K562 (cell line): ENCODE measurements around the gene COQ5. TPM values are rescaled to one million over a fixed set of nuclear protein-coding genes. Genes with fewer than 3 reads are reported as not detected.

Source experiments
- ARID3A ChIP-seq: IDR thresholded peaks from 2 replicates; pipeline ENCODE4 v1.6.1; 2012; ENCODE audit warnings: low read depth, low read length, improper control_type of control experiment, borderline replicate concordance
- ASH1L ChIP-seq: fragments of 450-650 bp; IDR thresholded peaks from 2 replicates; pipeline ENCODE4 v1.6.1; 2018; ENCODE audit warnings: borderline replicate concordance, mild to moderate bottlenecking, low read depth; ENCODE audit not compliant: partially characterized antibody
- CBFA2T3 ChIP-seq: fragments of 450-650 bp; IDR thresholded peaks from 2 replicates; pipeline ENCODE4 v1.6.1; 2017
- EP300 ChIP-seq: IDR thresholded peaks from 2 replicates; pipeline ENCODE4 v1.6.1; 2012; ENCODE audit warnings: low read length, improper control_type of control experiment
- HMBOX1 ChIP-seq: sonication (generic); IDR thresholded peaks from 2 replicates; pipeline ENCODE4 v1.6.1; 2016
- KLF16 ChIP-seq: IDR thresholded peaks from 2 replicates; pipeline ENCODE4 v1.6.1; 2016; ENCODE audit warnings: antibody characterized with exemption
- LEF1 ChIP-seq: fragments of 450-650 bp; IDR thresholded peaks from 2 replicates; pipeline ENCODE4 v1.6.1; 2016; ENCODE audit warnings: mild to moderate bottlenecking
- MEF2D ChIP-seq: conservative IDR thresholded peaks from 2 replicates; pipeline ENCODE4 v1.6.1; 2016; ENCODE audit warnings: low read depth, missing genetic modification characterization, missing compliant biosample characterization
- MEIS2 ChIP-seq: fragments of 450-650 bp; IDR thresholded peaks from 2 replicates; pipeline ENCODE4 v1.6.1; 2014; ENCODE audit warnings: mild to moderate bottlenecking; ENCODE audit not compliant: partially characterized antibody
- MTA1 ChIP-seq: fragments of 450-650 bp; IDR thresholded peaks from 2 replicates; pipeline ENCODE4 v1.6.1; 2017; ENCODE audit warnings: borderline replicate concordance
- MTA2 ChIP-seq: fragments of 450-650 bp; IDR thresholded peaks from 2 replicates; pipeline ENCODE4 v1.6.1; 2016; ENCODE audit warnings: low read depth
- NCOR1 ChIP-seq: fragments of 450-650 bp; IDR thresholded peaks from 2 replicates; pipeline ENCODE4 v1.6.1; 2016; ENCODE audit warnings: mild to moderate bottlenecking, moderate library complexity
- PKNOX1 ChIP-seq: fragments of 450-650 bp; IDR thresholded peaks from 2 replicates; pipeline ENCODE4 v1.6.1; 2016
- RCOR1 ChIP-seq, 2 experiments: IDR thresholded peaks; 2 replicates each; pipeline ENCODE4 v1.6.1; 2012; ENCODE audit warnings: low read depth in 2 of 2, low read length in 2 of 2, borderline replicate concordance in 1 of 2, improper control_type of control experiment in 1 of 2
- SMARCA4 ChIP-seq: fragments of 450-650 bp; IDR thresholded peaks from 2 replicates; pipeline ENCODE4 v1.6.1; 2016
- STAT5A ChIP-seq: IDR thresholded peaks from 2 replicates; pipeline ENCODE4 v1.6.1; 2012; ENCODE audit warnings: low read length, inconsistent platforms, borderline replicate concordance
- TEAD4 ChIP-seq, 2 experiments: sonication (generic) in 1 of 2; formaldehyde crosslinking in 1 of 2; IDR thresholded peaks; 2 replicates each; pipeline versions ENCODE4 v1.6.1 to v1.8.0; 2012 to 2022; ENCODE audit warnings: borderline replicate concordance in 1 of 2, inconsistent platforms in 1 of 2, low read length in 1 of 2, mild to moderate bottlenecking in 1 of 2, missing genetic modification reagents in 1 of 2
- U2AF2 ChIP-seq: fragments of 200-400 bp; formaldehyde crosslinking; optimal IDR thresholded peaks from 2 replicates; pipeline ENCODE3; 2017; ENCODE audit warnings: low read depth, mild to moderate bottlenecking, low read length
- ZNF586 ChIP-seq: fragments of 450-650 bp; formaldehyde crosslinking; conservative IDR thresholded peaks from 2 replicates; pipeline ENCODE4 v1.4.0; 2020; ENCODE audit warnings: mild to moderate bottlenecking, moderate library complexity
- ZNF766 ChIP-seq: fragments of 200-800 bp; sonication (Bioruptor generic); conservative IDR thresholded peaks from 2 replicates; pipeline ENCODE4 v1.6.1; 2016; ENCODE audit warnings: missing genetic modification characterization, missing compliant biosample characterization
- polyA plus RNA-seq, 8 experiments: library from polyadenylated mRNA; depleted of rRNA in 4 of 8; stranded (reverse) in 5 of 8; unstranded in 3 of 8; fragments of >200 nt; fragmentation: Nextera tagmentation in 2 of 8; fragmentation: Illumina TruSeq in 1 of 8; extraction: Ambion mirVana in 2 of 8; extraction: Trizol in 1 of 8; gene quantifications; 2 replicates each; pipeline versions ENCODE4 v1.2.1 to v1.2.3, GENCODE V29; 2011 to 2014; ENCODE audit warnings: inconsistent platforms in 1 of 8, missing spikeins in 1 of 8
- total RNA-seq, 7 experiments: library from RNA; depleted of rRNA in 6 of 7; stranded (reverse); fragments of >200 nt in 6 of 7; fragmentation: Illumina TruSeq in 2 of 7; extraction: Trizol in 2 of 7; gene quantifications; 2 replicates each; pipeline versions ENCODE4 v1.2.1 to v1.2.3, GENCODE V29; 2011 to 2021; ENCODE audit warnings: low replicate concordance in 1 of 7

The COQ5 gene
- total and polyA plus RNA-seq, 9 of the 15 experiments (the other 6 are each of a cell fraction or from before 2014, with no cell fraction given): 19.2 to 59.7 (median 30.4) TPM

- TF ChIP-seq TEAD4 (IDR thresholded peaks at IDR 0.05; ENCODE audit: low read length): peak; percentile 87
- no peak for TF ChIP-seq TEAD4 (CRISPR knock-in tag; IDR thresholded peaks at IDR 0.05; ENCODE audit: borderline replicate concordance)
- 0 out of 2 replicates have a peak, but pooled peaks have one; percentile 11 for TF ChIP-seq MTA1
- peak; percentile 54; the same call in 1 of the 2 replicates for TF ChIP-seq NCOR1
- TF ChIP-seq RCOR1 (IDR thresholded peaks at IDR 0.05; ENCODE audit: borderline replicate concordance in 1 of 2, low read depth in 2 of 2, low read length in 2 of 2): peak in 1 of 2 experiments; percentile 51; a peak in 1 of 4 replicates
- peak; percentile 83 for TF ChIP-seq SMARCA4
- TF ChIP-seq MTA2: peak; percentile 35; the same call in 1 of the 2 replicates
- 0 out of 2 replicates have a peak, but pooled peaks have one; percentile 44 for TF ChIP-seq LEF1
- peak; percentile 34; the same call in 1 of the 2 replicates for TF ChIP-seq ARID3A
- no peak for TF ChIP-seq ASH1L
- 0 out of 2 replicates have a peak, but pooled peaks have one; percentile 42 for TF ChIP-seq ZNF766
- TF ChIP-seq CBFA2T3: peak; percentile 77
- no peak for TF ChIP-seq U2AF2
- TF ChIP-seq PKNOX1: peak; percentile 45
- no peak for TF ChIP-seq ZNF586 (CRISPR knock-in tag)
- peak; percentile 72 for TF ChIP-seq EP300
- peak; percentile 84 for TF ChIP-seq MEF2D (tag)
- TF ChIP-seq STAT5A: peak; percentile 38; the same call in 1 of the 2 replicates
- TF ChIP-seq HMBOX1: peak; percentile 71
- peak; percentile 76 for TF ChIP-seq MEIS2
- peak; percentile 65 for TF ChIP-seq KLF16
Observed at GRCh38 chr12:120481022-120481767, 47.8 kb downstream of the COQ5 start (continued).
